Sigmoid colon (tissue), 4 donors: ENCODE data around the gene CCDC93.

Experiments
- CTCF ChIP-seq, 4 experiments: fragments of 450-650 bp in 3 of 4; fragments of 200-600 bp in 1 of 4; IDR thresholded peaks; one replicate each; pipeline ENCODE4 v1.5.1; 2016 to 2019; ENCODE audit warnings: antibody characterized with exemption in 4 of 4, mild to moderate bottlenecking in 3 of 4, moderate library complexity in 2 of 4
- EP300 ChIP-seq, 4 donors: sonication (generic); formaldehyde crosslinking; IDR thresholded peaks; one replicate each; pipeline ENCODE4 v1.6.1; 2017; ENCODE audit warnings: antibody characterized with exemption in 4 of 4
- POLR2A ChIP-seq, 2 donors: fragments of 450-650 bp; IDR thresholded peaks; one replicate each; pipeline ENCODE4 v1.6.1; 2016; ENCODE audit warnings: antibody characterized with exemption in 2 of 2, mild to moderate bottlenecking in 2 of 2, moderate library complexity in 2 of 2

GRCh38 chr2:118052474-118052873, 38.6 kb upstream of the CCDC93 start:
- TF ChIP-seq CTCF (IDR thresholded peaks at IDR 0.05) (no peak), POLR2A (IDR thresholded peaks at IDR 0.05) (no peak), EP300 (IDR thresholded peaks at IDR 0.05) (no peak)
